HepG2 (cell line): ENCODE measurements around the gene ATP5F1C. TPM values are rescaled to one million over a fixed set of nuclear protein-coding genes. Genes with fewer than 3 reads are reported as not detected.
A peak's percentile ranks its signal among the peaks of the same experiment; 100 is the strongest.

ENCODE experiments used
- ARID2 ChIP-seq: sonication (generic); formaldehyde crosslinking; IDR thresholded peaks from 2 replicates; pipeline ENCODE4 v1.8.1; 2022; ENCODE audit warnings: mild to moderate bottlenecking, missing genetic modification reagents, borderline replicate concordance
- CREB3 ChIP-seq: sonication (generic); formaldehyde crosslinking; IDR thresholded peaks from 2 replicates; pipeline ENCODE4 v1.5.0; 2020; ENCODE audit warnings: missing genetic modification reagents
- ELF4 ChIP-seq: sonication (generic); formaldehyde crosslinking; IDR thresholded peaks from 2 replicates; pipeline ENCODE4 v1.5.0; 2020; ENCODE audit warnings: missing genetic modification reagents, mild to moderate bottlenecking, moderate library complexity, borderline replicate concordance
- ETS1 ChIP-seq: sonication (generic); formaldehyde crosslinking; IDR thresholded peaks from 2 replicates; pipeline ENCODE4 v1.4.0; 2020; ENCODE audit warnings: missing genetic modification reagents
- ETV6 ChIP-seq: sonication (generic); formaldehyde crosslinking; conservative IDR thresholded peaks from 2 replicates; pipeline ENCODE4 v1.4.0; 2020; ENCODE audit warnings: missing genetic modification reagents
- HMGXB3 ChIP-seq: sonication (generic); formaldehyde crosslinking; IDR thresholded peaks from 2 replicates; pipeline ENCODE4 v1.4.0; 2020; ENCODE audit warnings: missing genetic modification reagents, borderline replicate concordance
- HNF1B ChIP-seq: sonication (generic); formaldehyde crosslinking; IDR thresholded peaks from 2 replicates; pipeline ENCODE4 v1.5.1; 2020; ENCODE audit warnings: mild to moderate bottlenecking, moderate library complexity, missing genetic modification reagents
- HNF4A ChIP-seq: sonication (generic); formaldehyde crosslinking; IDR thresholded peaks from 2 replicates; pipeline ENCODE4 v1.4.0; 2020; ENCODE audit warnings: missing genetic modification reagents
- HOXA3 ChIP-seq: sonication (generic); formaldehyde crosslinking; IDR thresholded peaks from 2 replicates; pipeline ENCODE4 v1.5.0; 2020; ENCODE audit warnings: missing genetic modification reagents
- MAZ ChIP-seq, 2 experiments: sonication (generic) in 1 of 2; formaldehyde crosslinking in 1 of 2; IDR thresholded peaks; 2 replicates each; pipeline versions ENCODE4 v1.5.0 to v1.6.1; 2012 to 2020; ENCODE audit warnings: low read depth in 2 of 2, mild to moderate bottlenecking in 2 of 2, borderline replicate concordance in 1 of 2, improper control_type of control experiment in 1 of 2, low read length in 1 of 2, missing genetic modification reagents in 1 of 2, moderate library complexity in 1 of 2
- MBD4 ChIP-seq: IDR thresholded peaks from 2 replicates; pipeline ENCODE4 v1.6.1; 2012; ENCODE audit warnings: low read length, inconsistent platforms, borderline replicate concordance
- NFE2 ChIP-seq: sonication (generic); formaldehyde crosslinking; IDR thresholded peaks from 2 replicates; pipeline ENCODE4 v1.4.0; 2020; ENCODE audit warnings: missing genetic modification reagents
- REXO4 ChIP-seq: sonication (generic); formaldehyde crosslinking; IDR thresholded peaks from 2 replicates; pipeline ENCODE4 v1.8.0; 2022; ENCODE audit warnings: missing genetic modification reagents, mild to moderate bottlenecking, borderline replicate concordance
- SRSF4 ChIP-seq: fragments of 200-400 bp; formaldehyde crosslinking; IDR thresholded peaks from one replicate; pipeline ENCODE4 v1.6.1; 2018; ENCODE audit warnings: mild to moderate bottlenecking, low read depth, low read length, moderate library complexity; ENCODE audit not compliant: poor library complexity, severe bottlenecking
- TARDBP ChIP-seq: sonication (generic); formaldehyde crosslinking; IDR thresholded peaks from 2 replicates; pipeline ENCODE4 v1.8.0; 2022; ENCODE audit warnings: mild to moderate bottlenecking, missing genetic modification reagents
- ZNF138 ChIP-seq: sonication (generic); formaldehyde crosslinking; IDR thresholded peaks from 2 replicates; pipeline ENCODE4 v1.5.0; 2020; ENCODE audit warnings: mild to moderate bottlenecking, low read depth, missing genetic modification reagents
- ZNF564 ChIP-seq: sonication (generic); formaldehyde crosslinking; IDR thresholded peaks from 2 replicates; pipeline ENCODE4 v1.8.1; 2023; ENCODE audit warnings: mild to moderate bottlenecking, missing genetic modification reagents
- ZNF776 ChIP-seq: sonication (generic); formaldehyde crosslinking; IDR thresholded peaks from 2 replicates; pipeline ENCODE4 v1.4.0; 2020; ENCODE audit warnings: mild to moderate bottlenecking, missing genetic modification reagents
- polyA plus RNA-seq, 8 experiments: library from polyadenylated mRNA; depleted of rRNA in 3 of 8; stranded (reverse) in 7 of 8; unstranded in 1 of 8; fragments of >200 nt; fragmentation: Illumina TruSeq in 4 of 8; extraction: Trizol in 4 of 8; gene quantifications; 2 replicates each; pipeline versions ENCODE4 v1.2.1 to v1.2.3, GENCODE V29; 2011 to 2016; ENCODE audit warnings: low read depth in 4 of 8, missing spikeins in 1 of 8, mixed read lengths in 1 of 8; ENCODE audit not compliant: insufficient read depth in 1 of 8
- total RNA-seq, 5 experiments: library from RNA; depleted of rRNA; stranded (reverse); fragments of >200 nt; fragmentation: Illumina TruSeq; extraction: Trizol; gene quantifications; 2 replicates each; pipeline ENCODE4 v1.2.3, GENCODE V29; 2016; ENCODE audit warnings: low read depth in 1 of 5
- TF ChIP-seq, protein P1 (sequence below): sonication (generic); formaldehyde crosslinking; IDR thresholded peaks from 2 replicates; pipeline ENCODE4 v1.5.0; 2020; ENCODE audit warnings: missing genetic modification reagents

ATP5F1C gene
- total and polyA plus RNA-seq, 2 of the 13 experiments (the other 11 are each of a cell fraction or from before 2014, with no cell fraction given), result 407 to 416 TPM

GRCh38 chr10:7787857-7788638 is at the start of gene ATP5F1C, which contains the start of gene KIN (continued):
- TF ChIP-seq HNF1B (CRISPR knock-in tag) (no peak; the same call in none of the 2 replicates), HNF4A (CRISPR knock-in tag) (0 out of 2 replicates have a peak, but pooled peaks have one; percentile 7), SRSF4 (no peak), ARID2 (CRISPR knock-in tag) (peak; percentile 20; the same call in 1 of the 2 replicates), HOXA3 (CRISPR knock-in tag) (0 out of 2 replicates have a peak, but pooled peaks have one; percentile 45), NFE2 (no peak), ETS1 (no peak), ZNF776 (peak; percentile 84; the same call in 1 of the 2 replicates), CREB3 (CRISPR knock-in tag) (no peak), REXO4 (CRISPR knock-in tag) (no peak), ZNF564 (CRISPR knock-in tag) (peak; percentile 45; the same call in 1 of the 2 replicates), MBD4 (no peak), MAZ (IDR thresholded peaks at IDR 0.05; ENCODE audit: borderline replicate concordance, low read depth, low read length) (peak; percentile 40), MAZ (CRISPR knock-in tag; IDR thresholded peaks at IDR 0.05; ENCODE audit: low read depth) (peak; percentile 56; the same call in 1 of the 2 replicates), ETV6 (CRISPR knock-in tag) (no peak), TARDBP (CRISPR knock-in tag) (0 out of 2 replicates have a peak, but pooled peaks have one; percentile 63), ELF4 (CRISPR knock-in tag) (no peak), ZNF138 (CRISPR knock-in tag) (no peak), HMGXB3 (CRISPR knock-in tag) (peak; percentile 8; the same call in 1 of the 2 replicates)
- TF ChIP-seq, protein P1, sequence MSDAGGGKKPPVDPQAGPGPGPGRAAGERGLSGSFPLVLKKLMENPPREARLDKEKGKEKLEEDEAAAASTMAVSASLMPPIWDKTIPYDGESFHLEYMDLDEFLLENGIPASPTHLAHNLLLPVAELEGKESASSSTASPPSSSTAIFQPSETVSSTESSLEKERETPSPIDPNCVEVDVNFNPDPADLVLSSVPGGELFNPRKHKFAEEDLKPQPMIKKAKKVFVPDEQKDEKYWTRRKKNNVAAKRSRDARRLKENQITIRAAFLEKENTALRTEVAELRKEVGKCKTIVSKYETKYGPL (CRISPR knock-in tag), result no peak
